HG02763 (cell line): ENCODE data around the gene CLSTN2.

ENCODE experiments used
- ATAC-seq: cut with Tn5 transposase; IDR thresholded peaks from one replicate; pipeline ENCODE4 v1.9.1; 2021; ENCODE audit warnings: mild to moderate bottlenecking, moderate library complexity; ENCODE audit not compliant: unreplicated experiment

CLSTN2 gene

DNA sequence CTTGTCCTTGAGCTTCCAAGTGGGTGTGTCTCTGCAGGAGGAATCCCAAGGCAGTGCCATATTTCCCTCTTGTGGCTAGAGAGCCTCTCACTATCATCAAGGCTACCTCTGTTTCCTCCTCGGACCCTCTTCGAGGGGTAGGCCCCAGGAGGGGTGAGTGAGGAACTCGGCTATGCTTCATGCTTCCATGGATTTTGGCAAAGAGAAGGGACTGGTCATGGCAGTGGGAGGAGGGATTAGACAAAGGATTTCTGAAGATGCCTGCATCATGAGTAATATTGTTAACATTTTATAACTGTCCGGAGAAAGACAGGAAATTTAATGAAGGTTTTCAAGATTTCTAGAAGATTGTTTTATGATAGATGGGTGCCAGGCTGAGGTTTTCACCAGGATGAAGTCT, 241.5 kb downstream of the CLSTN2 start:
- ATAC-seq, result no peak

DNA sequence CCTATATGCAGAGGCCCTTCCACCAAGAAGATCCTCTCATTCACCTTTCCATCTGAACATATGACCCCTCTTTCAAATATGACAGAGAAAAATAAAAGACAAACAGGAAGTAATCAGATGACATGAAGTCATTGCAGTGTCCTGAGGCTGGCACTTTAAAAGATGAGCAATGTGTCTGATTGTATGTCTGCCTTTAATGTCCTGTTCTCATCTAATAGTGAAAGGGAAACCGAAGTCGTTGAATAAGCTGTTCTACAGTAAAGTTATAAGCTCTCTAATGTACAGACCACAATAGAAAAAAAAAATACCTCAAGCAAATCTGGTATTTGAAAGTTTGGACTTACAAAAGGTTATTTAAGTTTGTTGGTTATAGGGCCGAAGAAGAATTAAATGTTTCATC, 243.0 kb downstream of the CLSTN2 start:
- ATAC-seq, result no peak

GRCh38 chr3:140178482-140178881, 243.5 kb downstream of the CLSTN2 start:
- no peak for ATAC-seq

- ATAC-seq, result no peak
Measured at GRCh38 chr3:140180603-140181002, 245.6 kb downstream of the CLSTN2 start.

DNA sequence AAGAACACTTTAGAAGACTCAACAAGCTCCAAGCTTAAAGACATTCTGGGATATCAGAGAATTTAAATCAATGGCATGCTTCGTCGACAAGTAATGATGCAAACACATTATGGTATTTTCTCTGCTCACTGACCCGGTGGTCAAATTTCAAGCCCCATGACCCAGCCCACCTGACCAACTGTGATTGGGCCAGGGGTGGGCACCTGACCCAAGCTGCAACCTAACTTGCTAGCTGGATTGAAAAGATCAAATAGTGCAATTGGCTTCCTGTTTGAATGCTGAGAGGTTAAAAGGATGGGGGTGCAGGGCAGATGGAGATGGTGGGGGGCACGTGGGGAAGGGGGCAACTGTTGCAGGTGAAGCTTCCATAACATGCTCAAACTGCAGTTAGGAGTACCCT, 250.4 kb downstream of the CLSTN2 start:
- no peak for ATAC-seq

DNA sequence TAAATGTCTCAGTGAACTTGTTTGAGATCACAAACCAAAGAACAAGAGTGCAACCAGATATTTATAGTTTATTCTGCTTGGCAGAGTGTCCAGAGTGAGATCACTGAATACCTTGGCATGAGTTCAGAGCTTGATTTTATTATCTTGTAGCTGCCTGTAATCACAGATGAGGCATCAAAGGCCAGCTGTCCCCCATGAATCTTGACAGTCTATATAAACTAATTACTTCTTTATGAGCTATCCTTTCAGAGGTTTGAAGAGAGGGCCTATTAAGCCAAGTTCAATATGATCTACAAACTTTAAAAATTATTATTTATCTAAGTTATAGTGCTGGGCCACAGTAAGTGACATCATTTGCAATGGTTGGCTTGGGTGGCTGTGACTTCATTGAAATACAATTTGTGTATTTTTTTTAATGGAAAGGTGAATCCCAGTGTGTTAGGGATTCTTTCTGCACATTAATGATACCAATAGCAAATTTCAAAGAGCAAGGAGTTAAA, 251.5 kb downstream of the CLSTN2 start:
- ATAC-seq, result no peak

DNA sequence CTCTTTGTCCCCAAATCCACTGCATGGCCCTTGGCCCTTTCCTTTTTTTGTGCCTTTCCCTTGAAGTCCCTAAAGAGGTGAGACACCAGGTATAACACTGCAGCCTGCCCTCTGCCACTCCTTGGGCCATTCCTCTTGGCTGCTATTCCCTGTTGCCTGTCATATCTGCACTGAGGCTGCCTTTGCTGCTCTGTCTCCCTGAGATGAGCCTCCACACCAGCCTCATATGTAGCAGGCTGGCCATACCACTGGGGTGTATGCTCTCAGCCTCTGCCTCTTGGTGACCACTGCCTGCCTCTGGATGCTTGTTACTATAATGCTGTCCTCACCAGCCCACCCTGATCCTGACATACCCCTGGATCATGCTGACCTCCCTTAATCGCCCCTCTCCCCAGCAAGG, 252.0 kb downstream of the CLSTN2 start:
- no peak for ATAC-seq

DNA sequence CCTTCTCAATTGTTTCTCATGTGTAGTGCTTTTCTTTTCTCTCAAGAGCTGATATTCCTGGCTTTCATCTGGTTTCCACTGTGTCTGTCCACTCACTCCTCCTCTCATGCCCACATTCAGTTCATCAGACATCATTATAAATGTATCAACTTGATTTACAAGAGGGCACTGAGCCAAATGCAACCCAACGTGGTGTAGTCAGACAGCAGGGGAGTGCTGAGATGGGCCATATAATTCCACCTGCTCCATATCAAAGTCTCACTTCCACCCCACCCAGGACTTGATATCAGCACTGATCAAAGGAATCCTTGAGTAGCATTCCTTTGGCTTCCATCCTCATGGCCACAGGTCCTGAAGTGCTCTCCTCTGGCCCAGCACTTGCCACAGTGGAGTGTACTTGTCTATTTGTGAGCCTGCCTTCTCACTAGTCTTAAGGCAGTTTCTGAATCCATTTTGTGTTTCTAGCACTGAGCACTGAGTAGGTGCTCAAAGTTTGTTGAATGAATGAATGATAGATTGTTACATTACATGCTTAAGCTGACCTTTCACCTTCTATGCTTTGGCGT, 252.8 kb downstream of the CLSTN2 start:
- no peak for ATAC-seq

- ATAC-seq, result no peak
Measured at GRCh38 chr3:140188285-140188684, 253.3 kb downstream of the CLSTN2 start.

- ATAC-seq, result no peak
Measured at GRCh38 chr3:140189267-140189666, 254.3 kb downstream of the CLSTN2 start.

GRCh38 chr3:140189976-140190375, 255.0 kb downstream of the CLSTN2 start:
- no peak for ATAC-seq

DNA sequence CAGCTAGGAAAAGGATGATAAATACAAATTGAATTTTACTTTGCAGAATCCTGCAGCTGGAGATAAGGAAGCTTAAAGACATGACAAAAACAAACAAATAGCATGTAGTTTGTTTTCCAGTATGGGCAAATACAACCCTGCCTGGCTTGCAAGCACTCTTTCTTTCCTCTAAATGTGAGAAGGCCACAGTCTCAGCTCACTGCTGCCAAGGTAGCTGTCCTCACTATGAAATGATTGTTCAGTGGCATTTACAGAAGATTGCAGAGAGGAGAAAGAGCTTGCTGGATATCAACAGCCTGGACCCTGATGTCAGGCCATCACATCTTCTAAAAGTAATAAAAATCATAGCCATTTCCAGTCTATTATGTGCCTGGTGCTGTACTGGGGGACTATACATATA, 262.0 kb downstream of the CLSTN2 start:
- ATAC-seq, result no peak

GRCh38 chr3:140198242-140198641, 263.3 kb downstream of the CLSTN2 start:
- ATAC-seq, result no peak

DNA sequence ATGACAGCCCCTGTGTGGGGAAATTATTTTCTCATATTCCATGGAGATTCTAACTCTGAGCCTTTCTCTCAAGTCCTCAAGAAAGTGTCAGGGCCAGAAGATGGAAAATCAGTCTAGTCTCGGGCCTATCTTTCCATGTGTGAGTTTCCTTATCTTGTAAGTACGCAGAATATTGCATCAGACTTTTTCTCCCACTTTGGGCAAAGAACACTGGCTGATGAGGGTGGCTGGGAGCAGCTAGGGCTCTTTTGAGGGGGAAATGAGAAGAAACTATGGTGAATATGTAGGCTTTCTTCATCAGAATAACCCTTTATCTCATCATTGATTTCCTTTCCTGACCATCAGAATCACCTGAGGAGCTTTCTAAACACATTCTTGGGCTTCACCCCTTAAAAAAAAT, 264.0 kb downstream of the CLSTN2 start:
- no peak for ATAC-seq

DNA sequence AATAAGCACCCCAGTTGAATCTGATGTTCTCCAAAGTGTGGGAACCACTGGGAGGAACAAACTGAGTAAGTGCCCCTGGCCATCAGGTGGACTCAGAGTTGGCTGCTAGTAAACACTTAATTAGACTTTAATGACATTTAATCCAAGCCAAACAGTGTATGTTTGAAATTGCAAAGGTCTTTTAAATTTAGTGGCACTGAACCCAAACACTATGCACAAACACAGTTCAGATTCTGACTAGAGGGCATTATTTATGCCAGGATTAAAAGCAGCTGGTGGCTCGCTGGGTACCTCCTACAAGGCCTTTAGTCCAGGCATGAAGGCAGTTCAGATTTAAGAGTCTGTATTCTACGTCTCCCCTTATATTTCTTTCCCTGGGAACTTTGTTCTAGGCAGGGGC, 264.8 kb downstream of the CLSTN2 start:
- no peak for ATAC-seq

DNA sequence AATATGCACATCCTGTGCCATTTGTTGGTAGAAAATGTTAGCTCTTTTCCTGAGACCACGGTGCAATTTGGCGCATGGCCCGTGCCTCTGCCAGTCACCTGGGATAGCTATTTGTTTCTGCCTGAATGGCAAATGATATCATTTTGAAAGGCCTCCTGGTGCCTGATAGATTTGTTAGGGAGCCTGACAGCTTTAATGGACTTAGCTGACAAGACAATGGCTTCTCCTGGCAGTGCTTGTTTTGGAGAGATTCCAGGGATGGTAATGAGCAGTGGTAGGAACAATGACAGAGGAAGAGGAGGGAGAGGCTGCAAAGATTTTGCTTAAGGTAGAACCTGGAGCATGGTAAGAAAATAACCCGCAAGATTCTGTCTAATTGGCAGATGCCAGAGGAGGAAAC, 268.5 kb downstream of the CLSTN2 start:
- ATAC-seq, result no peak

GRCh38 chr3:140204271-140204984, 269.4 kb downstream of the CLSTN2 start:
- no peak for ATAC-seq

- no peak for ATAC-seq
Measured at GRCh38 chr3:140205598-140205997, 270.6 kb downstream of the CLSTN2 start.

GRCh38 chr3:140206196-140207040, 271.4 kb downstream of the CLSTN2 start:
- no peak for ATAC-seq

GRCh38 chr3:140207541-140207940, 272.6 kb downstream of the CLSTN2 start:
- no peak for ATAC-seq

DNA sequence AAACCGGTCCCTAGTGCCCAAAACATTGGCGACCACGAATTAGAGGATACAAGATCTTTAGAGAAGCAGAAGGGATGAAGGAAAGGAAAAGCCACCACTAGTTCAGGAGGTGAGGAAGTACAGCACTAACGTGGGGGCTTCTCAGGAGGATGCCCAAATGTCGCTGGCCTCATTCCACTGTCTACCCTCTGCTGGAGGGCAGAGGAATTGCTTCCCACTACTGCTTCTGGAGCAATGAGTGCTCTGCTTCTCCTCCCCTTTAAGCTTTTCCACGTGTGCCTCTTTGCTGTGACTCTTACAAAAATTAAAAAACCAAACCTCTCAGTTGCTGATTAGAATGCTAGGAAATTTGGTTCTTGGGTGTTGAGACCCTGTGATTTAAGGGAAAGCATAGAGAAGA, 281.3 kb downstream of the CLSTN2 start:
- ATAC-seq, result peak; percentile 51

DNA sequence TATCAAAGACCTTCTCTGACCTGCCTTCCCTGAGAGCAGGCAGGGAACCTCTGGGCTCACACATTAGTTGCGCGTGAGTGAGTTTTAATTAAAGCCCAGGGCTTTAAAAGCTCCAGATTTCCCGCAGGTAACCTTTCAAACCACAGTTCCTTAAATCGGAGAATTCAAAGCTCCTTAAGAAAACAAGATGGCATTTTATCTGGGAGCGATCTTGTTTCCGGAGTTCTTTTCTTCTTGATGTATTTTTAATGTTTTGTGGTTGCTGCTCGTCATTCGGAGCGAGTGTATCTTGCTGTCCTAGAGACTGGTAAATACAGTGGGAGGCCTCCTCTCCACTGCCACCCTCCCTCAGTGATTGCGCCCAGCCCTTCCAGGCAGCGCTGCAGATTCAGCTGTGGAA, 284.3 kb downstream of the CLSTN2 start:
- ATAC-seq, result no peak
